Brain microvascular endothelial cell (primary cell): ENCODE results near the gene CALU.

Source experiments
- DNase-seq: peaks from one replicate; pipeline ENCODE4 v3.0.0-alpha.2; 2020
- H3K27ac ChIP-seq: fragments of 250-450 bp; sonication (Bioruptor Pico); 2 replicates; pipeline ENCODE4 v1.5.1; 2020; ENCODE audit warnings: mild to moderate bottlenecking, moderate library complexity
- H3K27me3 ChIP-seq: fragments of 250-450 bp; sonication (Bioruptor Pico); replicated peaks from 2 replicates; pipeline ENCODE4 v1.5.1; 2020; ENCODE audit warnings: mild to moderate bottlenecking
- H3K36me3 ChIP-seq: fragments of 250-450 bp; sonication (Bioruptor Pico); replicated peaks from 2 replicates; pipeline ENCODE4 v1.5.1; 2020; ENCODE audit warnings: mild to moderate bottlenecking
- H3K4me3 ChIP-seq: 2 replicates; pipeline ENCODE4 v1.5.1; 2011; ENCODE audit warnings: low read depth, mild to moderate bottlenecking, control low read depth, low read length, moderate library complexity
- CTCF ChIP-seq: IDR thresholded peaks from 2 replicates; pipeline ENCODE4 v1.5.1; 2011; ENCODE audit warnings: low read depth, mild to moderate bottlenecking, moderate library complexity, low read length, control low read depth, inconsistent platforms; ENCODE audit errors: missing control alignments
- in situ Hi-C: cut with HindIII; loops from 2 replicates; pipeline ENCODE4 v1.10.0; 2017; ENCODE audit warnings: low sequenced_read_pairs, low pct_ligation_motif_present

Gene CALU

GRCh38 chr7:128810997-128811396 is 71.8 kb downstream of the CALU start:
- no peaks in the 10 kb centered on the region for H3K36me3 ChIP-seq
- DNase-seq, result no peak
- no peak overlapping the region for H3K4me3 ChIP-seq
- no peak overlapping the region for H3K27ac ChIP-seq
- in situ Hi-C loops, result no loop called here
- no peak for TF ChIP-seq CTCF
- no peaks in the 10 kb centered on the region for H3K27me3 ChIP-seq

GRCh38 chr7:128811631-128812430 is 72.7 kb downstream of the CALU start:
- Histone ChIP-seq H3K27ac (no peak overlapping the region), H3K36me3 (no peaks in the 10 kb centered on the region), H3K27me3 (no peaks in the 10 kb centered on the region), H3K4me3 (no peak overlapping the region)
- in situ Hi-C loops, result no loop called here
- no peak for TF ChIP-seq CTCF
- DNase-seq, result no peak

GRCh38 chr7:128812514-128813168 is 73.5 kb downstream of the CALU start:
- Histone ChIP-seq H3K36me3 (no peaks in the 10 kb centered on the region), H3K27me3 (no peaks in the 10 kb centered on the region), H3K27ac (no peak overlapping the region), H3K4me3 (no peak overlapping the region)
- no peak for TF ChIP-seq CTCF
- no peak for DNase-seq
- in situ Hi-C loops, result no loop called here

- Histone ChIP-seq H3K4me3 (no peak overlapping the region), H3K27ac (no peak overlapping the region), H3K36me3 (no peaks in the 10 kb centered on the region), H3K27me3 (no peaks in the 10 kb centered on the region)
- no peak for DNase-seq
- in situ Hi-C loops, result no loop called here
- no peak for TF ChIP-seq CTCF
Observed at GRCh38 chr7:128814499-128814898, 75.3 kb downstream of the CALU start.

GRCh38 chr7:128815289-128815942 is 76.3 kb downstream of the CALU start:
- H3K27ac ChIP-seq, result no peak overlapping the region
- H3K36me3 ChIP-seq, result no peaks in the 10 kb centered on the region
- TF ChIP-seq CTCF, result no peak

More at GRCh38 chr7:128815289-128815942, 76.3 kb downstream of the CALU start:
- in situ Hi-C loops, result no loop called here
- DNase-seq, result no peak
- no peaks in the 10 kb centered on the region for H3K27me3 ChIP-seq
- H3K4me3 ChIP-seq, result no peak overlapping the region
